GM21381 (cell line): ENCODE measurements around the gene DTNA.

ENCODE experiments used
- ATAC-seq: cut with Tn5 transposase; IDR thresholded peaks from one replicate; pipeline ENCODE4 v1.9.1; 2021; ENCODE audit warnings: mild to moderate bottlenecking, moderate library complexity; ENCODE audit not compliant: unreplicated experiment

DTNA gene

DNA sequence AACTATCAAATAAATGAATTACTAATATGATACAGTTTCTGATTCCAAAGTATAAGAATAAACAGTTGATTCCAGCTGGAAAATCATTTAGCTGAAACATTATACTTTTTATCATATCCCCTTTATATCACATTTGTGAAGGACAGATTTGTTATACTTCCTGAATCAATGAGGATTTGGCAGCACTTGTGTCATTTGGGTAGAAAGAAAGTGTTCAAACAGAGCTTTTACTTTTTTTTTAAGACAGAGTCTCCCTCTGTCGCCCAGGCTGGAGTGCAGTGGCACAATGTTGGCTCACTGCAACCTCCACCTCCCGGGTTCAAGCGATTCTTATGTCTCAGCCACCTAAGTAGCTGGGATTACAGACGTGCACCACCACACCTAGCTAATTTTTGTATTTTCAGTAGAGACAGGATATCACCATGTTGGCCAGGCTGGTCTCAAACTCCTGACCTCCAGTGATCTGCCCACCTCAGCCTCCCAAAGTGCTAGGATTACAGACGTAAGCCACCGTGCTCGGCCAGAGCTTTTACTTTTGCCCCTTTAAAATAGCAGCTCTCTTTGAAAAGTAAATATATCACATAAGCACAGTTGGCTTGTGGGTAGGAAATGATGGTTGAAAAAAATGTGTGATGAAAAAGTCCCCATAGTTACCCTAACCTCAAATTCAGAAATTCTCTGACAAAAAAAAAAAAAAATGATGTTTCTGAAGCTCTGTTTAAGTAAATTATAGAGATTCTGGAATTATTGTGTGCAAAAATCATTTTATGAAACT lies 95.2 kb downstream of the DTNA start:
- no peak for ATAC-seq

- ATAC-seq, result no peak
These were observed 95.8 kb downstream of the DTNA start for GRCh38 chr18:34805878-34806351.

- ATAC-seq, result no peak
These were observed 96.4 kb downstream of the DTNA start for GRCh38 chr18:34806527-34806926.

DNA sequence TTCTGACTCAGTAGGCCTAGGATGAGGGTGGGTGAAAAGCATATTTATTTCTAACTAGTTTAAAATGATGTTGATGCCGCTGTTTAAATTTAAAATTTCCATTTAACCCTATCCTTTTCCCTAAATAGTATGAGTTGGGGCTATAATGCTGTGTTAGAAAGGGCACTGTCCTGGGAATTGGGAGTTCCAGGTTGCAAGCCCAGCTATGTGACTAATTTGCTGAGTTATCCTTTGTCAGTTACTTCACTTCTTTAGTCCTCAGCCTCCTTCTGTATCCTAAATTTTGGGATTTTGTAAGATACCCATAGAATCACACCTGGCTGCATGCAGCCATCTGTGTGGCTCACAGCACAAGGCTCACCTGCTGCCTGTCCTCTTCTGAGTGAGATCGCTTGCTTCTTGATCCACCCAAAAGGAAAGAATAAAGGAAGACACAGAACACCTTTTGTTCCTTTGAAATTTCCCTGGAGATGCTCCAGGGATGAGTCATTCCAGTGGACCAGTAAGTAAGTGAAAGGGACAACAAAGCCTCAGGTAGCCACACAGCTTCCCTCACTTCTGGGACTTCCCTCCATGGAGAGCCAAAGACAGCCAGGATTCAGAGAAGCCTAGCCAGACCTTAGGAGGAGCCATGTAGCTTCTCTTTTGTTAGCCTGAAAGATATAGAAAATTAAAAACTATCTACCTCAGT lies 97.2 kb downstream of the DTNA start:
- ATAC-seq, result no peak

- ATAC-seq, result no peak
These were observed 98.3 kb downstream of the DTNA start for GRCh38 chr18:34808389-34808788.

- ATAC-seq, result no peak
These were observed 99.5 kb downstream of the DTNA start for GRCh38 chr18:34809451-34810072.

DNA sequence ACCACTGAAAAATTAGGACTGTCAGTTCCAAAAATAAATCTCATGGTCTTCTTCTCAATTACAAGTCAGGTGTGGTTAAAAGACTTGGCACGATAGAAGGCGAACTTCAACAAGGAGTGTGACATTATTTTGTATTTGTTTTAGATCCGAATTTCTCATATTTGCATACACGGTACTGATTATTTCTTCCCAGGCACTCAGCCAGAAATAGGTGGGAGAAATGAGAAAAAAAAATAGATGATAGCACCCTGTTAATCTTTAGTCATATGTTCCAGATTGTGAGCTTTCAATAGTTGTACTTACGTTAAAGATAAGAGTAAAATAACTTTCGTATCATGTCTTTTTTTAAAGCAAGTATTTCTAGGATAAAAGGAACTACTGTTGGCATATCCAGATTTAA lies 106.1 kb downstream of the DTNA start:
- no peak for ATAC-seq

- ATAC-seq, result no peak
These were observed 107.5 kb downstream of the DTNA start for GRCh38 chr18:34817636-34818035.

DNA sequence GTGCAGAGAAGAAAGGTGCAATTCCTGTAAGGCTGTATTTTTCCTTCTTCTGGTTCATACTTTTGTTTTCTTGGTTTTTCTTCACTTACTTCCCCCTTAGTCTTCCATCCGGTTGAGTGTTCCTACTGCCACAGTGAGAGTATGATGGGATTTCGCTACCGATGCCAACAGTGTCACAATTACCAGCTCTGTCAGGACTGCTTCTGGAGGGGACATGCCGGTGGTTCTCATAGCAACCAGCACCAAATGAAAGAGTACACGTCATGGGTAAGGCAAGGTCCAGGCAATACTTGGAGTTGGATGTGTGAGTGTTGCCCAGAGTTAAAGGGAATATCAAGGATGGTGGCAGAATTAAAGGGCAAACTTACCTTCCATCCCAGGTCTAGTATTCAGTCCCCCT lies 108.0 kb downstream of the DTNA start:
- ATAC-seq, result no peak

DNA sequence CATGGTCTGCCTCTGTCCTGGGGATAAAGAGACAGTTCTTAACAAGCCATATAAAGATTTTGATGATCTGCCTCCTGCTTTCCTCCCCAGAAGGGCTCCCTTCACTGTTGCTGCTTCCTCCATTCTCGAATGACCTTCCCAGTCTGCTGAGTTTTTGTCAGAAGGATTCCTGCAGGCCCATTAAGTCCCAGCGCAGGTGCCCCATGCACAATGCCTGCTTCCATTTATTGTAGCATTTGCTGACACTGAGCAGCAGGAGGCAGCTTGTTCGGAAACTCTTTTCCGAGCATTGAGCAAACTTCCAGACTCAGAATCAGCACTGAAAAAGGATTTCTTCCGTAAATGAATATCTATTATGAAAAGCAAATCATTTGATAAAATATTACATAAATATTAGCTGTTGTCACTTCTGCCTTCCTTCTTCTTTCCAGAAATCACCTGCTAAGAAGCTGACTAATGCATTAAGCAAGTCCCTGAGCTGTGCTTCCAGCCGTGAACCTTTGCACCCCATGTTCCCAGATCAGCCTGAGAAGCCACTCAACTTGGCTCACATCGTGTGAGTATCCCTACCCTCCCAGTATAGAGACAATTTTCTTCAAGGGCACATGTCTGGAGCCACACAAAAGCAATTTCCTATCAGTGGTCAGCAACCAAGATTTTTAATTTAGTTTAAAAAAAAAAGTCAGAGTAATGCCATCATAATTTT lies 110.4 kb downstream of the DTNA start:
- no peak for ATAC-seq

DNA sequence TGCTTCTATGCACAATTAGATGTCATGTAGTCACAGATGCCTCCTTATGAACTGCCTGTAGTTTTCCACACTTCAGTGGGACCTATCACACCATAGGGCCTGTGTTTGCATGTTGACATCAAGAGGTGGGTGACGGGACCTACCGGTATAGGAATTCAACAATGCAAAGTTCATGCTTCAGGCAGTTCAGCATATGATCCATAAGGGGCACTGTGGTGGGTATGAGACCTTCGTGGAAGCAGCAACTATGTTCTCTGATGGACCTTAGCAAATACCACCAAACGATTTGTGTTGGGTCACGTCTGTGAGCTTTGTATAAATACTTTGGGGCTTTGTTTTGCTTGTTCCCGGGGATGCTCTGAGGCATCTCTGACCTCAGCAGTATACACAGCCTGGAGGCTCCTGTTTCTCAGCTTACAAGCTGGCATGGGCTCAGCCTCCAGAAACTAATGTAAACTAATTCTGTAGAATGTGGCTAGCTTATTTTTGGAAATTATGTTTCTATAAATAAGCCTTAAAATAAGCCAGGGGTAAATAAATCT lies 111.6 kb downstream of the DTNA start:
- ATAC-seq, result no peak

DNA sequence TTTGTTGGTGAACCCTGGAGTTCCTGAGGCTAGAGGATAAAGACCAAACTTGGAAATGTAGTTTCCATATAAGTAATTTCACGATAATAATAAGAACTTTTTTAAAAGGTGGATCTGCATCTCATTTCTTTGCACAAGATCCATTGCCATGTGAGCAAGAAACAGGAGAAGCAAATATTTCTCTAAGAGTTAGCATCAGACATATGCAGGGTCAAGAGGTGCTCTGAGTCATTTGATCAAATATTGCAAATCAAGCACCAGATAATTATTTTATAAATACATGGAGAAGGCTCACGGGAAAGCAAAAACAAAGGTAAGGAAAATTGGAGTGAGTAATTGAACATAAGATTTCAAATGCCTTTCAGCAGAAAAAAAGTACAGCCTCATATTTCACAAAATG lies 118.0 kb downstream of the DTNA start:
- ATAC-seq, result no peak

DNA sequence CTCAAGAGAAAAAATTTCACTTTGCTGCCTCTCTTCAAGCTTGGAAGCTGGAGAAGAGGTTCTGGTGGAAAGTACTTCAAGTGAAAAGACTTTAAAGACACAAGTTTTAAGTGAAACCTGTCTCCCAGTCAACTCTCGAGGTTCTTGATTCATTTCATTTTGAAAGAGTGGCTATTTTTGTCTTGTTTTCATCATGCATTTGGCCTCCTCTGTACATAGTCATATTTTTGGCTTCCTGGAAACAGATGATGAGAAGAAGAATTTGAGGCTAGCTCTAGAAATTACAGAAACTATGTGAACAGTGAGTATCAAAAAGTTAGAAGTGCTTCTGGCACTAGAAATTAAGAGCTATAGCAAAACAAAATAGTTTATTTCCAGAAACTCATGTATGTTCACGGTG lies 124.8 kb downstream of the DTNA start:
- ATAC-seq, result no peak

DNA sequence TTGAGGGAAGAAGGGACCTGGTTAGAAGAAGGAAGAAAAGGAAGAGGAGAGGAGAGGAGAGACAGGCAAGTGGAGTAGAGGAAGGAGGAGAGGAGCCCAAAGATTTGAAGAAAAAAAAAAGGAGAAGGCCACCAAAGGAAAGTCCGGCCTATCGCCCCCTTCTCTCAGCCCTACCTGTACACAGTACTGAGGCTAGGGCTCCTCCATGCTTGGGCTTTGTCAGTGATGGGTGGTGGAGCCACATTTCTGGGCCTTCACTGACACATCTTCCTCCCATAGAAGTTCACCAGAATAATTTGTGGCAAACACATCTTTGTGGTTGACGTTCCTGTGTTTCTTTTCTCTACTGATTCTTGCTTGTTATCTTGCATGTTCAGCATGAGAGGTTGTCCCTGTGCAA lies 125.4 kb downstream of the DTNA start:
- no peak for ATAC-seq

DNA sequence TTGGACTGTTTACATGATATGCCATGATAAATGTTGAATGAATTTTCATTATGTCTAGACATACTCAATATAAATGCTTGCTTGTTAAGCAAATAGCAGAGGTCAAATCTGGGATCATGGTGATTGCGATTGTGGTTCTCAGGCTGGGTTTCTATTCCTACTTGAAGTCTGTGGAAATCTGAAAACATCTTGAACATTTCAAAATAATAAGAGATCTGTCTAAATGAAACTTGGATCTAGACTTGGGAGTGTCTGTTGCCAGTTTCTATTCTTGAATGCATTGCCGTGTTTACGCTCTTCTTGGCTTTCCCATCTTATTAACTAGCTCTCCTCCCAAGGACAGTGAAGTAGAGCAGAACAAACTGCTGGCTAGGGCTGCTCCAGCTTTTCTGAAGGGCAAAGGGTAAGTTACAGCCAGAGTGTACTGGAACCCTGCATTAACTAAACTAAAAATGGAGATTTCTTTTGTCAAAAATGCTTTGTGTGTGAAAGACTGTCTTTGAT lies 127.7 kb downstream of the DTNA start:
- ATAC-seq, result no peak

DNA sequence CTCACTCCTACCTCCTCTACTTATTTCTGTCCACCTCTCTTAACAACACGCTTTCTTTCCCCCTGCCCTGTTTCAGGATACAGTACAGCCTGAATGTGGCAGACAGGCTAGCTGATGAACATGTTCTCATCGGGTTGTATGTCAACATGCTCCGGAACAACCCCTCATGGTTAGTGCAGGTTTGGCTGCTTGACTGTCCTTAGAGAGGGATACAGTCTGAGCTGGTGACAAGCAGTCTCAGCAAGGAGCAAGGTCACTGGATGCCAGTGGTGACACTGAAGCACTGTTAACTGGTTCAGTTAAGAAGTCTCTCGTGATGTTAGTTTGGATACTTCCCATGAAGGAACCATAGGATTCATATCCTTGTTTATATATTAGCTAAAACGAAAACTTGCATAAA lies 128.6 kb downstream of the DTNA start:
- no peak for ATAC-seq

DNA sequence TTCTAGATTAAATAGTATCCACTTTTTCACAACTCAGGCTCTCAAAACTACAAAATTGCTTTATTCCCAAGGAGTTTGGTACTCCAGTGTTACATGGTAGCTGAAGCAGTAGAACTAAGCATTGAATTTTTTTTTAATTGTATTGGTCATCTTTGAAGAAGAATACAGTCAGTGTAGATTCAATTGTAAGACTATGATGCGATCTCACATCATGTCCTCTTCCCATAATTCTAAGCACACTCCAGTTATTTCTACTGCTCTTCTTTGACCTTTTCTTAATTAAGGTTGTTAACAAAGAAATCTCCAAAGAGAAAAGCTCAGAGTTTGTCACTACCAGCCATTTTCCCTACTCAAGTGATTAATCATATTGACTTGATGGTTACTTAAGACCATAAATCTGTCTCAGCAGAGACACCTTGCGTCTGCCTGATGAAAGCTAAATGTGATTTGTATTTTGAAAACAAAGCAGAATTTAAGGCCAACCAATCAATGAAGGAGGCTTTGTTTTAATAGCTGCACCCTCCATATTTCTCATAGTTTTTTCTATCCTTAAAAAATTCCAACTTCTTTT lies 130.2 kb downstream of the DTNA start:
- no peak for ATAC-seq

DNA sequence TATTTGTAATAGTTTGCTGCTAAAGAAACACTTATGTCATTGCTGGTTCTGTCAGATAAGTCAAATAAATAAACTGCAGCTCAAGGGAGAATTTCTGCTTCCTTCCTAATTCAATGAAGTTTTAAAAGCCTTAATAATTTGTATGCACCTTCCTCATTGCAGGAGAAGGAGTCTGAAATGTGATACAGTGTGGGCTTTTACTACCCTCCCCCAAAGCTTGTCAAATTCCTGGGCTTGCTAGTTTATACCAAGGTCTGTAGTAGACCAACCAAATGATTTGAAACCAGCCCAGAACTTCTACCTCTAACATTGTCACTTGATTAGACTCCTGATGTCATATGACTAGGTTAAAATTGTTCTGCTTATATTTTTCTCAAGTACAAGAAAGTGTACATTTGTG lies 131.8 kb downstream of the DTNA start:
- ATAC-seq, result no peak

DNA sequence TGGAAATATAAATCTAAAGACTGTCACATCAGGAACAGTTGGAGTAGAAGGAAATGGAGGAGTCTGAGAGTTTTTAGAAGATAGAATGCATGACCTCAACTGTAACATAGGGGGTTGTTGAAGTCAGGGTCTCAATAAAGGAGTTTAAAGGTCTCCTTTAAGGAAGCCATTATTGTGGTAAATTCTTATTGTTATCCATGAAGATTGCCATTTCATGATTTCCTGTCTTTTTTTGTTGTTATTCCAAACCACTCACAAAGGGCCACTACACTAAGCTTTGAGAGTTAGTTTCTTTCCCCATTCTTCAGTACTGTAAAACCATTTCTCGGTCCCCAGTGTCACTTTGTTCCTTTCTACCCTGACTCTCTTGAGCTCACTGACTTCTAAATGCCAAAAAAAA lies 134.0 kb downstream of the DTNA start:
- no peak for ATAC-seq

- no peak for ATAC-seq
These were observed 134.8 kb downstream of the DTNA start for GRCh38 chr18:34844732-34845459.
